ENCODE results near the gene NAA40. TPM values are rescaled to one million over a fixed set of nuclear protein-coding genes. Genes with fewer than 3 reads are reported as not detected.

NAA40 gene
- total RNA-seq, 1 experiment from 2014 or later: 44.9 TPM

DNA sequence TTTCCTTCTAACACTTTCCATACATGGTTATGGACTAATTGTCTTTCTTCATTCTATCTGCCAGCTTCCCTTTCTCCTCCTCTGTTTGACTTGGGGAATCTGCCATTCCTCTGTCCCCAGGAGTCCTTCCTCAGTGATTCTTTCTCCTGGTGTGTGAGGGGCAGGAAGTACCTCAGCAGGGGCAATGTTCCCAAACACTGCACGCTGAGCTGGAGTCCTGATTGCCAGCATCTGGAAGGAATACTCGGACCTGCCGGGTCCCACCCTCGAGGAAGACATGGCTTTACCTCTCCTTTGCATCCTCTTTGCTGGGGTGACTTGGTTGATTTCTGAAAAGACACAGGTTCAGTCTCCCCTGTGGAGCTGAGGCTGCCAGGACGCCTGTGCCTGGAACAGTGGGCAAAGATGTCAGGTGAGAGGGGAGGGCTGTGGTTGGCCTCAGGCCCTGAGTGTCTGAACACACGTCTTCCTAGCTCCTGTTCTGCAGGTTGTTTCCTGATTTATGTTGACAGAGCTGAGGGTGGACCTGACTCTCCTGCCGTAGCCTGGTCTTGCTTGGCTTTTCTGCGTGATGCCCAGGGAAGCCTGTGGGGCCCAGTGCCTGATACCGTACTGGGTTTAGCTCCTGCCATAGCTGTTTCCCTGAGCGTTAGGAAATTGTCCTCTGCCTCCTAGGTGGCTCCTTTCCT, 39.9 kb downstream of the NAA40 start:
- no peaks in the 10 kb centered on the region for H3K9me3 Mint-ChIP-seq (ENCODE audit: low read depth, unreplicated experiment)
- no peak overlapping the region for H3K4me3 Mint-ChIP-seq (ENCODE audit: low read depth, unreplicated experiment)
- peaks cover 14% of the 10 kb centered on the region for H3K4me1 Mint-ChIP-seq (ENCODE audit: low read depth, unreplicated experiment)
- H3K27ac Mint-ChIP-seq (ENCODE audit: unreplicated experiment): no peak overlapping the region
- TF ChIP-seq CTCF (IDR thresholded peaks at IDR 0.05; ENCODE audit: unreplicated experiment): no peak
- no TSS peak for BruUV-seq (replicated peaks)
- H3K36me3 Mint-ChIP-seq (ENCODE audit: insufficient read depth, unreplicated experiment): peaks cover 36% of the 10 kb centered on the region
- intact Hi-C loops (cut with micrococcal nuclease; ENCODE audit: unreplicated experiment): no loop called here
- no peaks in the 10 kb centered on the region for H3K27me3 Mint-ChIP-seq (ENCODE audit: unreplicated experiment)
- CTCF ChIA-PET: no interaction called here
- no peak for DNase-seq

GRCh38 chr11:63979426-63979825, 40.6 kb downstream of the NAA40 start:
- CTCF ChIA-PET: no interaction called here
- BruUV-seq (replicated peaks): no TSS peak
- H3K9me3 Mint-ChIP-seq (ENCODE audit: low read depth, unreplicated experiment): no peaks in the 10 kb centered on the region
- H3K27ac Mint-ChIP-seq (ENCODE audit: unreplicated experiment): no peak overlapping the region
- H3K4me1 Mint-ChIP-seq (ENCODE audit: low read depth, unreplicated experiment): peaks cover 14% of the 10 kb centered on the region
- intact Hi-C loops (cut with micrococcal nuclease; ENCODE audit: unreplicated experiment): no loop called here
- no peak for DNase-seq
- TF ChIP-seq CTCF (IDR thresholded peaks at IDR 0.05; ENCODE audit: unreplicated experiment): no peak
- peaks cover 30% of the 10 kb centered on the region for H3K36me3 Mint-ChIP-seq (ENCODE audit: insufficient read depth, unreplicated experiment)
- no peaks in the 10 kb centered on the region for H3K27me3 Mint-ChIP-seq (ENCODE audit: unreplicated experiment)
- no peak overlapping the region for H3K4me3 Mint-ChIP-seq (ENCODE audit: low read depth, unreplicated experiment)

- peak overlapping the region; percentile 77 for H3K27ac Mint-ChIP-seq (ENCODE audit: unreplicated experiment)
- no peaks in the 10 kb centered on the region for H3K9me3 Mint-ChIP-seq (ENCODE audit: low read depth, unreplicated experiment)
- DNase-seq: peak; percentile 37
- CTCF ChIA-PET: interaction anchor here (0.6 kb wide), 1 partner anchor 397 kb away, joined by 3 read pairs; no protein-coding TSS in a partner anchor
- H3K4me3 Mint-ChIP-seq (ENCODE audit: low read depth, unreplicated experiment): peak overlapping the region; percentile 76
- H3K4me1 Mint-ChIP-seq (ENCODE audit: low read depth, unreplicated experiment): peaks cover 22% of the 10 kb centered on the region
- H3K27me3 Mint-ChIP-seq (ENCODE audit: unreplicated experiment): no peaks in the 10 kb centered on the region
- intact Hi-C loops (cut with micrococcal nuclease; ENCODE audit: unreplicated experiment): no loop called here
- BruUV-seq (replicated peaks): TSS peak; percentile 93
- H3K36me3 Mint-ChIP-seq (ENCODE audit: insufficient read depth, unreplicated experiment): peaks cover 43% of the 10 kb centered on the region
- TF ChIP-seq CTCF (IDR thresholded peaks at IDR 0.05; ENCODE audit: unreplicated experiment): no peak
These were observed 47.0 kb downstream of the NAA40 start for GRCh38 chr11:63985812-63986155.

DNA sequence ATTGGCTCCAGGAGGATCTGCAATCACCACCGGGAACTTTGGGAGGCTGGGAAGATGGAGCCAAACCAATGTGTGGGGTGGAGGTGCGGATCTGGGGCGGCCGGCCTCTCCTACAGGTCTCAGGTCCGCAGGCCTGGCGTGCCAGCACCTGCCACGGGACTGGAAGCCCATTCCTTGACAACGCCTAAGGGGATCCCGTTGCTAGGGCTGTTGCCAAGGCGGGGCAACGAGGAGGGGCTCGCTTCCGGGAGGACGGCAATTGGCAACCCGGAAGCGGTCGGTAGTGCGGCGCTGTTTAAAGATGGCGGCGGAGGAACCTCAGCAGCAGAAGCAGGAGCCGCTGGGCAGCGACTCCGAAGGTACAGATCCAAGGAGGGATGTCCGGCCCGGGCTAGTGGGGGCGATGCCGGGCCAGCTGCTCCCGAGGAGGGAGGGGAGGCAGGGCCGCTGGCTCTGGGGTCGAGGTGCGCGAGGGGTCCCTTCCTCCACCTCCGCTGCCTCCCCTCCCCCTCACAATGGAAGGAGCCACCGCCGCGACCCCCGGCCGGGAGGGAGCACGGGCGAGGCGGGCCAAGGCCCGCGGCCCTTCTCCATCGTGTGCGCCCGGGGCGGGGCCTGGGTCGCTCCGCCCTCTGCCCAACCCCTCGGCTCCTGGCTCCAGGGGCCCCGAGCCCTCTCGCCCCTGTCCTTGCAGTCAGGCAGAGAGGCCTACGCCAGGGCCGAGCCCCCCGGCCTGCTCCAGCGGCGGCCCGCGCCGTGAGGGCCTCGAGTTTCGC, 47.5 kb downstream of the NAA40 start, which contains the start of gene OTUB1:
OTUB1 (plus strand) TSS at position 283 of the 776 bp plus-strand sequence; CDS start at position 302, 19 bp downstream.
- Mint-ChIP-seq H3K9me3 (ENCODE audit: low read depth, unreplicated experiment) (no peaks in the 10 kb centered on the region), H3K27ac (ENCODE audit: unreplicated experiment) (peak within 1 kb of the TSS; percentile 77), H3K4me1 (ENCODE audit: low read depth, unreplicated experiment) (peaks cover 22% of the 10 kb centered on the region), H3K27me3 (ENCODE audit: unreplicated experiment) (no peaks in the 10 kb centered on the region), H3K4me3 (ENCODE audit: low read depth, unreplicated experiment) (peak within 1 kb of the TSS; percentile 76), H3K36me3 (ENCODE audit: insufficient read depth, unreplicated experiment) (peaks cover 47% of the 10 kb centered on the region)
- intact Hi-C loops (cut with micrococcal nuclease; ENCODE audit: unreplicated experiment): no loop called here
- BruUV-seq (replicated peaks): no TSS peak
- DNase-seq: peak; percentile 96
- no peak for TF ChIP-seq CTCF (IDR thresholded peaks at IDR 0.05; ENCODE audit: unreplicated experiment)
- CTCF ChIA-PET: no interaction called here

All from Calu3 (cell line).